SIG-M5 treated with dmso at 0.1 percent for 504 hours (cell line): ENCODE measurements around the gene SNX9.
"Not testable (repeated sequence)": the region's sequence is repeated elsewhere in the genome, so short reads cannot be mapped to it uniquely, and the experiment has no call there.

Experiments used
- DNase-seq: peaks from one replicate; lab custom pipeline; 2025; ENCODE audit not compliant: unreplicated experiment; lab: John Stamatoyannopoulos, UW

Gene SNX9

GRCh38 chr6:157911278-157911677 is 88.2 kb downstream of the SNX9 start:
- DNase-seq = no peak

GRCh38 chr6:157911786-157912185 is 88.7 kb downstream of the SNX9 start:
- no peak for DNase-seq

DNA sequence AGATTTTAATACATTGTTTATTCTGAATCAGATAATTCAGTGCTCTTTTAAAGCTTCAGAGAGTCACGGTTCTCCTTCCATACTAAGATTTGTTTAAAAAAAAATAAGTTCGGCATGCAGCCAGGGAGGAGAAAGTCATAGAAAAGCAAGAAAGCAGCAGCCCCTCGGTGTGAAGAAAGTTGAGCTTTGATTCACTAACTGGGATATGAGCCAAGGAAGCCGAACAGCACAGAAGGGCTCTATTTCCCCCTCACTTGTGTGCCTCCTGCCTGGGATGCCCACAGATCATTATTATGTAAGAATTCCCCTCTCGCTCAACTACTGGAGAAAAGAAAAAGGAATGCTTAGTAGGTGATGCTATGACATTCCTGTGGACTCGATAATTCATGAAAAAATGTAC is 89.3 kb downstream of the SNX9 start:
- no peak for DNase-seq

- no peak for DNase-seq
Observed at GRCh38 chr6:157921685-157922367, 98.8 kb downstream of the SNX9 start.

- no peak for DNase-seq
Observed at GRCh38 chr6:157925771-157926170, 102.7 kb downstream of the SNX9 start.

DNA sequence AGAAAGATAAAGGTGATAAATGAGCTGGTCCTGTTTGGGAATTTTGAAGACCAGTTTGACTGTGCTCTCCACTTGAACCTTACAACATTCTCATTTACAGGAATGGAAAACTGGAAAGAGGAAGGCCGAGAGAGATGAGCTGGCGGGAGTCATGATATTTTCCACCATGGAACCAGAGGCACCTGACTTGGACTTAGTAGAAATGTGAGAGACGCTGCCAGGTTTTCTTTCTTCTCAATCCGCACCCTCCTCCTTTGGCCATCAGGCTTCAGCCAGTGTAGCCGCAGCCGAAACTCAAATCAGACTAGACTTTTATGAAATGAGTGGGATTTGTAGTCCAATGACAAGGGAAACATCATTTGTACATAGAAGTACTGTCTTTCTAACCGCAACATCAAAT is 104.0 kb downstream of the SNX9 start:
- DNase-seq = no peak

DNA sequence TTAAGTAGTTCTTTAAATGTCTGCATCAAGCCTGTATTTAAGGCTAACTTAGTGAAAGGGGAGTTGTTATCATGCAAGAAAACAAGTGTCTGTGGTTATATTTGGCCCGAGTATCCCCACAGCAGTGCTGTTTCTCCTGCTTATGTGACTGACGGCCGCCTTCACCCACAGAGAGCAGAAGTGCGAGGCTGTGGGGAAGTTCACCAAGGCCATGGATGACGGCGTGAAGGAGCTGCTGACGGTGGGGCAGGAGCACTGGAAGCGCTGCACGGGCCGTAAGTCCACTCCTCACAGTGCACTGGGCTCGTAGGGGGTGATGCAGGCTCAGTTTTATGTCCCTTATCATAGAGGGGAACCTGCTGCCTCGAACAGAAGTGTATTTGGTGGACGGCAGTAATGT is 105.4 kb downstream of the SNX9 start:
- no peak for DNase-seq

- no peak for DNase-seq
Observed at GRCh38 chr6:157929076-157929475, 106.0 kb downstream of the SNX9 start.

DNA sequence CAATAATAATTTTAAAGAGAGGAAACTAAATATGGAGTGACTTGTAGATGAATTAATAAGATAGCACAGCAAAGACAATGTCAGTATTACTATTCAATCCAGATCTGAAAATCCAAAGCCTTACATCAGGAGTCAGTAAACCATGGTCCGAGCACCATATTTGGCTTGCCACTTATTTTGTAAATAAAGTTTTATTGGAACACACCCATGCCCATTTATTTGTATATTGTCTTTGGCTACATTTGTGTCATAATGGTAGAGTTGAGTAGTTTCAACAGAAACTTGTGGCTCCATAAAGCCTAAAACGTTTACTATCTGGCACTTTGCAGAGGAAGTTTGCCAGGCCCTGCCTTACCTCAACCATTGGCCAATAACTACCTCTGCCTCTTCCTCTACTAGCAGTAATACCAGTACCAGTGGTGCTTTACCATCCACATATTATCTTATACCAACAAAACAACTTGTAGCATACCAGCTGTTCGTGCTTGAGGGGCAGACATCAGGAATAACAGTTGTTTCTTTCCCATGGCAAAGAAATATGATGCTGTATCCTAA is 106.8 kb downstream of the SNX9 start:
- no peak for DNase-seq

- DNase-seq = no peak
Observed at GRCh38 chr6:157935786-157936185, 112.7 kb downstream of the SNX9 start.

DNA sequence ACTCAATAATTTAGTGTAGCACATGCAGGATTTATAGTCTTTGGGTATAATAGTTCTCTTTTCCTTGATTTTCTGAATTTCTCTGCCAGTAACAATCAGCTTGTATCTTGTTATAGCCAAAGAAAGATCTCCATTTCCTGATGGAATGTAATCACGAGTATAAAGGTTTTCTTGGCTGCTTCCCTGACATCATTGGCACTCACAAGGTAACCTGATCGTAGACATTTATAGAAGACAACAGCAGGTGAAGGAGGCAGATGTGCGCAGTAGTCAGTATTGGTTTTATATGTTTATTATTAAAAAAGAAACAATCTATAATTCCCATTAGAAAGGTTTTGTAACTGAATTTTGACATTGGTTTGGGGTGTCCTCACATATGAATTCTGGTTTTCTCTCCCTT is 114.3 kb downstream of the SNX9 start:
- DNase-seq = no peak

- DNase-seq = no peak
Observed at GRCh38 chr6:157937916-157938315, 114.9 kb downstream of the SNX9 start.

DNA sequence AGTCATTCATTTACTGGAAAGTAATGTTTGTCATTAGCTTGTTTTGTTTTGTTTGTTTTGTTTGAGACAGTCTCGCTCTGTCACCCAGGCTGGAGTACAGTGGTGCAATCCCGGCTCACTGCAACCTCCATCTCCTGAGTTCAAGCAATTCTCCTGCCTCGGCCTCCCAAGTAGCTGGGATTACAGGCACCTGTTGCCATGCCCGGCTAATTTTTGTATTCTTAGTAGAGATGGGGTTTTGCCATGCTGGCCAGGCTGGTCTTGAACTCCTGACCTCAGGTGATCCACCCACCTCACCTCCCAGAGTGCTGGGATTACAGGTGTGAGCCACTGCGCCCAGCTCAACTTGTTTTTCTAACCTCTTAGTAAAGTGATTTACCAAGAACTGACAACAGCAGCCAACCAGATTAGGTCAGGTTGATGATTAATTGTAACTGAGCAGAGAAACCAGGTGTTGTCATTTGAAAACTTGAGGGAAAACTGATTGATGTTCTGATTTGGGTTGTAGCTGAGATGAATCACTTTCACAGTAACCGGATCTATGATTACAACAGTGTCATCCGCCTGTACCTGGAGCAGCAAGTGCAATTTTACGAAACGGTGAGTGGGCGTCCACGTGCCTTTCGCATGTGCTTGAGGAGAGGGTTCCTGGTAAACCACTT is 117.5 kb downstream of the SNX9 start:
- DNase-seq = not testable (repeated sequence)

GRCh38 chr6:157941101-157941863 is 118.2 kb downstream of the SNX9 start:
- DNase-seq = no peak

DNA sequence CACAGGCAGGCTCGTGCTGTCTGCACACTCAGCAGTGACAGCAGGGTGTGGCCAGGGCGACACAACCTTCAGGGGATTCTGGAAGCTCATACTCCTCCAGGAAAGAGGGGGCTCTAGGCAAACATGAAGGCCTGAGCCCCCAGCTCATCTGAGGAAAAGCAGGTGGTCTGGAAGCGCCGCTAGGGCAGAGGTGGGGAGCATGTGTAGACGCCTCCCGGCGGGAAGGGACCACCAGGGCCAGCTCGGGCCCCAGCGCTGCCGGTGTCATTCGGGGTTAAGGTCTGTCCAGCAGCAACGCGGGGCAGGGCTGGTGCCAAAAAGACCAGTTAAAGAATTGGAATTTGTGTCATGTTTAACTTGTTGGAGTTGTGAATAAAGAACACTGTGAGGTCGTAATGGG is 119.3 kb downstream of the SNX9 start:
- DNase-seq = no peak

- DNase-seq = no peak
Observed at GRCh38 chr6:157943249-157943963, 120.4 kb downstream of the SNX9 start.

DNA sequence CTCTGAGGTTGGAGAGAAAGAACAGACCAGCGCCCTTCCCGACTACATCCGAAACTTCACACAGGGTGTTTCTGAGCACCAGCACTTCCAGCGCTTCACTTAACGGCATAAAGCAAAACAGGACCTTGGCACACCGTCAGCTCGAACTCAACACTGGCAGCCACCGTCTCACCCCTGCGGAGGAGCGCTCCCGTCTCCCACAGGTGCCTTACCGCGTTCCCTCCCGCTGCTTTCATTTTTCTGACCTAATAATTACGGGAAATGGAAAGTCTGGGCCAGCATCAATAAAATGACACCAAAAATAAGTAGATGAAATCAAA is 120.9 kb downstream of the SNX9 start:
- no peak for DNase-seq

- DNase-seq = no peak
Observed at GRCh38 chr6:157944983-157945931, 122.2 kb downstream of the SNX9 start.

GRCh38 chr6:157946053-157946617 is 123.1 kb downstream of the SNX9 start:
- DNase-seq = no peak
